Hepatocyte (in vitro differentiated cells): Measurements from ENCODE around the gene FBXO38.

Experiments used
- CTCF ChIP-seq: fragments of 200-600 bp; sonication (generic); IDR thresholded peaks from 2 replicates; pipeline ENCODE4 v1.5.1; 2016; ENCODE audit warnings: antibody characterized with exemption, mild to moderate bottlenecking; ENCODE audit not compliant: poor library complexity
- EZH2 ChIP-seq: fragments of 200-600 bp; sonication (generic); IDR thresholded peaks from 2 replicates; pipeline ENCODE4 v1.6.1; 2016; ENCODE audit warnings: antibody characterized with exemption, mild to moderate bottlenecking, borderline replicate concordance

- TF ChIP-seq CTCF (no peak), EZH2 (no peak)
Observed at GRCh38 chr5:148425808-148426207, 42.0 kb downstream of the FBXO38 start.
